HG03571 (cell line): ENCODE results near the gene GPC4.
"Not testable (repeated sequence)": the region's sequence is repeated elsewhere in the genome, so short reads cannot be mapped to it uniquely, and the experiment has no call there.

Experiments used
- ATAC-seq: cut with Tn5 transposase; IDR thresholded peaks from one replicate; pipeline ENCODE4 v1.9.1; 2021; ENCODE audit not compliant: unreplicated experiment

The GPC4 gene

DNA sequence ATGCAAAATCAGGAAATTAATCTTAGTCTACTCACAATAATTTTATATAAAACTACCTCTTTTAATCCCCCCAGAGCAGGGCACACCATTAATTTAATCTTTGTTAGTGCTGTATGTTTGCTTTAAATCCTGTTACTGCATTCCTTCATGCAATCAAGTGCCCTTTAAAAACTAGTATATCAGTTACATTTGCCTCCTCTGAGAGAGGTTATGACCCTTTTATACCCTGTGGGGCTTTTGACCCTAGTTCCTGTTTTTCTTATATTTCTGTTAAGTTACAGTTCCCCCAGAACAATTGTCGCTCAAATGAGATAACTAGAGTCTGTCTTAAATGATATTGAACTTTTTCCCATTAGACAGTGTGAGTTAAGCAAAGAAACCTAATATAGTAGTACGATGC, 46.2 kb downstream of the GPC4 start:
- ATAC-seq: no peak

DNA sequence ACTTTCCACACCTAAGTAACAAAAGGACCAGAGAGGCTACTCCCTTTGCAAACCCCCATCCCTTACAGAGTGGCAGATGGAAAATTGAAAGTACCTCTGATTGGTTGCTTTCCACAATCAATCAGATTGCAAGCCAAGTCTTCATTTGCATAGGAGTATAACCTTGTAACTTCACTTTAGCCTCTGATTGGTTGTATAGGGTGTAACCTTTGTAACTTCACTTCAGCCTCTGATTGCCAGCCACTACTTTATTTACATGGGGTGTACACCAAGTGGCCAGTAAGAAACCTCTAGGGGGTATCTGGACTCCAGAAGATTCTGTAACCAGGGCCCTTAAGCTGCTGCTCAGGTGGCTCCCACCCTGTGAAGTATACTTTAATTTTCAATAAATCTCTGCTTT, 48.6 kb downstream of the GPC4 start:
- no peak for ATAC-seq

DNA sequence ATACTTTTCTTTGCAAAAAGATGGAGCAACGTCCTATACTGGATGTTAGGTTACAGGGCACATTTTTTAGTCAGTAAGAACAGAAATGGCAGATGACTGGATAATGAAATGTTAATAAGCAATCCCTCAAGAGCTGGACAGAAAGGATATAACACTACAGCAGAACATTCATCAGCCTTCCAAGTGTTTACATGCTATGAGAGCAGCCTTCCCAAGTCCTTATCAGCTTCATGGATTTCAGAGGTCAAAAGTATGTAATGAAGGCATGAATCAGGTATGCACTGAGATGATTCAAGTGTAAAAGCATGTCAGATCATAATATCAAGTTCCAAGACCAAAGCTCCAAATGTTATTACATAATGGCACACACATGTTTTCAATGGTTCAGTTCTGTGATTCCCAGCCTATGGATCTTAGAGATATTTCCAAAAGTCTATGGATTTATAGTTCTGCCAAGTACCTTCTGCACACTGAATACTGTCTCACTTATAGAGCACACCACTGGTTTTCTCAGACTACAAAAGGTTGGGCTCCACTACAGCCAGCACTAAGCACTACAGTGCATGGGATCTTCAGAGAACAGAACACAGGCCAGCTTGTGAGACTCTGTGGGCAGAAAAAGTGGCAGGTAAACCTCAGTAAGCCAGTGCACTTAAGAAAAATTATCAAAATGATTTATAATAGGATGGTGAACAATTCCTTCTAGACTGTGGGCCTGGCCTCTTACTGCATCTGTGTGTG, 49.2 kb downstream of the GPC4 start:
- ATAC-seq: no peak

DNA sequence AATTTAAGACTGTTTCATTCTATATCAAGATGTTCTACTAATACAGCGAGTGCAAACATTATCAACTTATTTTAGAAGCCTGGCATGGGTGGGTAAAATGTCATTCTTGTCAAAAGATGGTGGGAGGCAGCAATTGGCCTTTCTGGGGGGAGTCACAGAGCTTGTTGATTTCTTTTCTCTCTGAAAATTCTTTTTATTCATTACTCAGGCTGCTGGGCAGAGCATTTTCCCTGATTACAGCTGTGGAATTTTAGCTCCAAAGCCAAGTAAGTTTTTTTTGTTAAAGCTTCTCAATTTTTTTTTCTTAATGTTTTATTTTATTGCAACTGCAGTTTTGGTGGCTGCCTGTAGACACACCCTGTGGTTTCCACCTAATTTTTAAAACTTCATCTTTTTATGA, 50.4 kb downstream of the GPC4 start:
- ATAC-seq: no peak

DNA sequence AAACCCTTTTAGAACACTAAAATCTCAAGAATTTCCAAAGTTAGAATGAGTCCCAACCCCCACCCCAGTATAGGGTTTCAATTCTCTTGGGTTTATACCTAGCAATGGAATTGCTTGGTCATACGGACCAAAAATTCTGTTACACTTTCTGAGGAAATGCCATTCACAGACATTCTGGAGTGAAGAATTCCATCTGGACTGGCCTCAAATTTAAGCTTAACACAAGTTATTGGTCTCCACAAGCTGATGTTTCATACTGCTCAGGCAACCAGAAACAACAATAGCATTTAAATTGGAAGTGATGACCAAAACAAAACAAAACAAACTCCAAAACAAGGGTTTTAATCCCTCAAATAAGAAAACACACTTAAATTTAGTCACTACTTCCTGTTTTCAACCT, 51.1 kb downstream of the GPC4 start:
- ATAC-seq: no peak

DNA sequence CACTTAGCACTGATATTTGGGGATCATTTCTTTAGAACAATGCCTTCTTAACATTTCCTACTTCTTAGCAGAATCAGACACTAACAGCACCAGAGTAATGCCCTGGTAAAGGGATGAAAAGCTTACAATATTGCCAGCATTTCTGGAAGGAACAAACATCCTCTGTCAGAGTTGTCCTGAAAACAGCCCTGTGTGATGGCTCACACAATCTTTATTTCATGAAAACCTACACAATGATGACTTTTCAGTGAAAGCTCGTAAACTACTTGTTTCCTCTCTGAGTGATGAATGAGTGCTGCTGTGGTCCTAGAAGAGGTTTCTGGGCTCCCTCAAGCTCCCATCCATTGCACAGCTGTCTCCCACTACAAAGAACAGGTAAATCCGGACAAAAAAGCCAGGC, 52.8 kb downstream of the GPC4 start:
- ATAC-seq: no peak

DNA sequence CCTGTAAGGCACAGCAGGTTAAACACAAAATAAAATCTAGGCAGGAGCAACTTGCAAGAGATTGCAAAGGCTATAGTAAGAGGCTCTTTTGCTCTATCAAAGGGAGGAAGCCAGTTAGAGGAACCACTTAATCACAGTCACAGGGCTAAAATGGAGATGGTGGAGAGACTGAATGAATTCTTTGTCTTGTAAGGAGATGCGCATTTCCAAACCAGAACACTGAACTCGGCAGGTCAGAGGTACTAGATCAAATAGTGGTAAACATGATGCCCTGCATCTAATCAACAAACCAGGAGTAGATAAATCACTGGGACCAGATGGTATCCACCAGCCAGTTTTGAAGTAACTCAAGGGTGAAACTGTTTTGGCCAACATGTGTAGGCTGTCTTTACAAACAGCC, 55.8 kb downstream of the GPC4 start:
- ATAC-seq: no peak

DNA sequence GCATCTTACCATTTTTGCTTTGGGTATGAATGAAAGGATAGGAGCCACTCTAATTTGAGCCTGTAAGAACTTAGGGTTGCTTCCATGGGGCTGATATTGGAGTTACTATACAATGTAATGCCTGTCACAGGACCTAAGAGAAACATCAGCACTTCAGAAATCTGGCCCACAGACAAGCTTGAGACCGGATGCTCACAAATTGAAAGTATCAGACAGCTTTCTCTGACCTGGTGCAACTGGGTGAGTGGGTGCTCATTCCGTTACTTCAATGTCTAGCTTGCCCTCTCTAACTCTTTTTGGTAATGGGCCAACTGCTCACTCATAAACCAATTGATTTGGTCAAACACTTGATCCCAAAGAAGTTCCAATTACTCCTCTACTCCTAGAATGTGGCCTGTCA, 62.1 kb downstream of the GPC4 start:
- no peak for ATAC-seq

DNA sequence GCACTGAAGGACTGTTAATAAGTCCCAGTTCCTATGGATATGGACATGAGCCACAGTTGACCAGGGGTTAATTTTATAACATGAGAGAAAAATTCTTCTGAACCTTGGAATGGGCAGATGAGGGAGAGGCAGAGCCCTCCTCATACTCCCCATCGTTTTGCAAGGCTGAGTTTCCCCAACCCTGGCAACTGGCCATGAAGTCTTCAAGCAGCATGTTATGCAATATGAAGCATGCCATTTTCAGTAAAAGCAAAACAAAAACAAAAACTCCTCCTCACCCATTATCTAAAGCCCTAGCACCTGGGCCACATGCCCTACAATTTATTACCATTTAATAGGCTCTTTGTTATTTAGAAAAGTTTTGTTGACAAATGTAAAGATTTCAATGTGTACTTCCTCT, 64.5 kb downstream of the GPC4 start:
- ATAC-seq: no peak

DNA sequence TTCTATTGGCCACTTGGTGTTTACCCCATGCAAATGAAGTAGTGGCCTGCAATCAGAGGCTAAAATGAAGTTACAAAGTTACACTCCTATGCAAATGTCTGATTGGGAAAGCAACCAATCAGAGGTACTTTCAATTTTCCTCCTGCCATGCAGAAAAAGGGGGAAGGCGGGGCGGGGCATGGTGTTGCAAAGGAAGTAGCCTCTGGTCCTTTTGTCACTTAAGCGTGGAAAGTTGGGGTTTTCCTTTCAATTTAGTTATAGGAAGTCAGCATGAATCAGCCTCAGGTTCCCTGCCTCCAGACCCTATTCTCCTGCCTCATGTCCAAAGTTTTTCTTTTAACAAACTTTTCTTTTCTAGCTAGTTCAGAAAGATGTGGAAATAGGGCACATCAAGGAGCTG, 69.3 kb downstream of the GPC4 start:
- ATAC-seq: no peak

DNA sequence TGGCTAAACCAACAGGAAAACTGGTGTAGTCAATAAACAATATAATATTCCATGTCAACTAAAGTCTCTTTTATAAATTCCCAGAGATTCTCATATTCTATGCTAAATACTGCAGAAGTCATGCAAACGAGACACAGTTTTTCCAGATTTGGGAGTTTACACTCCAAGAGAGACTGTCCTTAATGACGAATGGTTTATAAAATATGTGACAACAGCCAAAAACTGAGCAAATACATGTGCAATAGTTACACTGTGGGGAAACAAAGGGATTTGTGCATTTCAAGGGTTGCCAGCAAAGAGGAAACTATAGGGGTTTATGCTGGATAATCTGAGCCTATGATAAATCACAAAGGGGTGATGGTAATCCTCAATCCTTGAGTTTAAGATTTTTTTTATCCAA, 75.7 kb downstream of the GPC4 start:
- ATAC-seq: no peak

DNA sequence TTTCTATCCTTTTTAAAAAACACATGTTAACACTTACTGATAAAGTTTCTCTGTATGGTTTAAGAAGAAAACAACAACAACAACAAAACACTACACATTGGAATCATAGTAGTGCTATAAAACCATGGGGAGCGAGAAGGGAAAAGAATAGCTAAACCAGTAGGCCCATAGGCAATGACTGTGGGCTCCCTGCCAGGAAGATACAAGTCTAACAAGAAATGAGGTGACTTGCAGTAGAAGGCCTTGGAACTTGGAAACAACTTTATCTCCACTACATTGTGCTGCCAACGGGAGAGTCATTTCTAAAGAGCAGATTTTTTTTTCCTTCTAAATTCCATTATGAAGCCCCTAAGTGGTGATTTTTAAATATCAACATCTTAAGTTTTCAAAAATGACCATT, 78.0 kb downstream of the GPC4 start:
- no peak for ATAC-seq

DNA sequence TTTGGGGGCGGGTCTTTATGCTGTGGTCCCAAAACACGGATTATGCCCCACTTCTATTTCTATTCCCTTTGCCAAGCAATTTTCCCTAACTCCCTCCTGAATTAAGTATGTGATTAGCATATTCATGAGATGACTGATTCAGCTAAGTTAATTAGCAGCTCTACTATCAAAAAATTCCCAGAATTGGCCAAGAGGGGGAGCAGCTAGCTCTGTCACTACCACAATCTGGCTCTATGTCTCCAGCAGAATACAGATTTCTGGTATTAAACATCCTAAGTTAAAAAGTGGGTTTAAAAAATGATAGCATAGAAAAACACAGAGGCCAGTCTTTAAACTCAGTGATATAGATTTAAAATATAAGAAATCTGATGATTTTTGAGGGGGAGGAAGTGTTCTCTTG, 80.3 kb downstream of the GPC4 start:
- no peak for ATAC-seq

DNA sequence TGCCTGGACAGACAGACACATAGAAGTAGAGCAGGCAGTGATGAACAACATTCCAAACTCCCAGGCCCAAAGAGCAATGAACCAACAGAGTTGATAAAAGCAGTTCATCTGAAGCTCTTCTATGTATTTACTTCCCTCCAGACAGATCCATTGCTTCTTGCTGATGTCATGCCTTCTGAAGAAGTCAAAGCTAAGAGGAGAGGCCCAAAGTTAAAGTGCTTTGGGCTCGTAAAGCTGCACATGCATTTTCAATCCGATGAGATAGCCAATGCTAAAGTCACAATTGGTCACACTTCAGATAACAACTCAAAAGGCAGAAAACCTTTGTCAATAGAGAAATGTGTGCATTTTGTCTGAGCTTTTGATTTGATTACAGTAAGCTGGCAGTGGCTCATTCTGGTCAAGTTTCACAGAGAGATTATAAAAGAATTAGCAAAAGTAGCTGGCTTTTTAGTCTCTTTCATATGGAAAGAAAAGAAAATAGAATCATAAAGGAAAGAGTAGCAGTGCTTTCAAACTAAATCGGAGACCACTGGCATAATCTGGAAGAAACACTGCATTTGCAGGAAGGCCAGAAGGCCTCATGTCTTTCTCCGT, 82.0 kb downstream of the GPC4 start:
- ATAC-seq: no peak

DNA sequence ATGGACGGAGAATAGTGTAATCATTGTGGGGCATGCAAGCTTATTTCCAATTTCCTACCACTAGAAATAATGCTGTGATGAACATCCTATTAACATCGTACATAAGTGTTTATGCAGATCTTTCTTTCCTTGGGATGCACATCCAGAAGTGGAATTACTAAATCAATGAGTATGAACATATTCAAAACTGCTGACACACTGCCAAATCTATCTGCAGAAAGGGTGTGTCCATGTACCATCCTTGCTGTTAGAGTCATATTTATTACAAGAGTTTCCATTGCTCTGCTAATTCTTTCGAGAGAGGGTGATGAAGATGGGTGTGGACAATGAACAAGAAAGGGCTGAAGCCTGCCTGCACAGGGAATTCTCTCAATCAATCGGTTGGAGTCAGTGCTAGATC, 82.6 kb downstream of the GPC4 start:
- ATAC-seq: no peak

DNA sequence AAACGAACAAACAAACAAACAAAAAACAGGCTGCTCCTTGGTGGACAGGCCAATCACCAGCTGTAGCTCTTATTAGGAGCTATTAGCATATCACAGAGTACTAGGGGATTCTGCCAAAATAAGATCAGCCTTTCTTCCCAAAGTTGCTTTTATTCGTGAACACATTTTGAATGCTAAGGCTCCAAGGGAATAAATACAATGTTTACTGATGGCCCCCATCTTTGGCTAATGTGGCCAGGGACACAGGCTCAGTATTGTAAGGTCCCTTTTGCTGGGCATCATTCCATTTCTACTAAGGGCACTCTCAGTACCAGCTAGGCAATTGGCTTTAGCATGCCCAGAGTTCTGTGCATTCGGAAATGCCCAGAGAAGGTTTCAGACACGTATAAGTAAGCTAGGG, 84.3 kb downstream of the GPC4 start:
- no peak for ATAC-seq

DNA sequence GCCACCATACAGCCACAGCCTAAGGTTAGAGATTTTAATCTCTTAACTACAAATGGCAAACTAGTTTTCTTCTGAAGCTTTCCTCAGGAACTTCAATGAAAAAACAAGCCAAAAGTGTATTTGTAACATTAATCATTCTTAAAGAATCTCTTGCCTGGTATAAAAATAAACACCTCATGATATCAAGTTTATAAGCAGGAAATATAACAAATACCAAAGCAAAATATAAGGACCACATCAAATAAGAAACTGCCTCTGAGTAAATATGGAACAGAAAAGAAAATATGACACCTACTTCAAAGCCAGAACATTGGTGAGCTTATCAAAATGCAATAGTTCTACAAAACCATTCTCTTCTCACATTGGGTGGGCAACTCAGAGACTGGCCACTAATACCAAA, 89.9 kb downstream of the GPC4 start:
- no peak for ATAC-seq

DNA sequence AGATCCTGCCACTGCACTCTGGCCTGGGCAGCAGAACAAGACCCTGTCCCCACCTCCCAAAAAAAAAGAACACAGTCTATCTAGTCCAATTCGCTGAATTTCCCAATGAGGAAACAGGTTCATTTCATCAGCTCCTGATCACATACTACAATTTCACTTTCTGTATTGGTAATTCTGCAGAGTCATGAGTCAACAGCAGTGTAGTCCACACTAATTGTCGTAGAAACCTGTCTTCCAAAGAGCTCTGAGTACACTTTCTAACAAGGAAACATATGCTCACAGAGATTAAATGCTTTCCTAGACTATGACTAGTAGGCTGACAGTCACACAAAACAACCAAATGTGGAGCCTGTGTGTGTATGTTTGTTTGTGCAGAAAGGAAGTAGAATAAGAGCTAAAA, 91.9 kb downstream of the GPC4 start:
- ATAC-seq: no peak

DNA sequence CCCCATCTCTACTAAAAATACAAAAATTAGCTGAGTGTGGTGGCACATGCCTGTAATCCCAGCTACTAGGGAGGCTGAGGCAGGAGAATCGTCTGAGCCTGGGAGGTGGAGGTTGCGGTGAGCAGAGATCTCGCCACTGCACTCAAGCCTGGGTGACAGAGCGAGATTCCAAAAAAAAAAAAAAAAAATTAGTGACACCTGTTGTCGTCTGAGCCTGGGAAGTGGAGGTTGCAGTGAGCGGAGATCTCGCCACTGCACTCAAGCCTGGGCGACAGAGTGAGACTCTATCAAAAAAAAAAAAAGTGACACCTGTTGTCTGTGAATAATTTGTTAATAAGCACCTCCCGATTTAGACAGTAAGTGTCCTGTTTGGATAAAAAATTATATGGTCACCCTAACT, 93.0 kb downstream of the GPC4 start:
- ATAC-seq: not testable (repeated sequence)

DNA sequence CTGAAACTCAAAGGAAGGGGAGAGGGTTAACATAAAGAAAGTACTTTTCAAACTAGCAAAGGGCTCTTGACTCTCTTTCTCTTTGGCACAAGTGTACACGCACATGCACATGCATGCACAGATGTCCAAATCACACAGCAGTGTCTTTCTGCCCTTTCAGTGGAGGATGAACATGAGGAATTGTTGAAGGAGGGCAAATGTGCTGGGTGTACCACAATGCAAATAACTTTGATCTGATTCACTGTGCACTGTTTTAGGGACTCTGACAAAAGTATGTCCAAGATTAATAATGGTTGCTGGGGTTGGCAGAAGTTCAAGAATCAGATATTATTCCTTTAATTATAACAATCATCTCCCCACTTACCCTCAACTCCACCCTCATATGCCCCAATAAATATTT, 93.8 kb downstream of the GPC4 start:
- no peak for ATAC-seq

DNA sequence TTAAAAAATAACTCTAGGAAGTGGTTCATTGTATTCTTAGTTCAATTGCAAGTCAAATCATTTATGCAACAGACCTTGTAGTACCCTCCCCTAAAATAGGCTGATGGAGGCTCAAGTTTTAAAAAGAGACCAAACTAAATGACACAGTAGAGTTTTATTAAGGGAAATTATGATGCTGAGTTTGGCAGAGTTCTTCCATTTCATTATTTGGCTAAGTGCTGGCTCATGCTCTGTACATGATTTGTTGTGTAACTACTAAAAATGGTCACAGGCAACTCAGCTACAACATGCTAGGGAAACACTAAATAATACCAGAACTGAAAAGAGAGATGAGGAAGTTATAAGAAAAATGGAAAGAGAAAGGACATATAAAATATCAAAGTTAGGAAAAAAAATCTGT, 101.0 kb downstream of the GPC4 start:
- no peak for ATAC-seq

DNA sequence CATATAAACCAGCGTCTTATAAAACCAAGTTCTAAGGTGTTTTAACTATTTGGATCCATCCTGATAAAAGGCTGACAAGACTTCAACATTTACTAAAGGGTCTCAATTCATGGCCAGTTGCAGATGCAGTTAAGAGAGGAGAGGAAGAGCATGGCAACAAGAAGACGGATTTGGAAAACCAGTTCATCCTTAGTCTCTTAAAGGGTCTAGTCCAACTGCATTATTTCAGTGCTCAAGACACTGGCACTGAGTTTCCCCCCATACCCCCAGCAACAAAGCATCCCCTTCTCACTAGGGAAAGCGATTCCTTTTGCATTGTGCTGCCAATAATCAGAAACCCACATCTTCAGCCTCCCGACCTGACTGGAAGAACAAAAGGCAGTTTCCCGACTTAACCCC, 106.8 kb downstream of the GPC4 start:
- ATAC-seq: no peak
